ENCODE results near the gene IGFBP4. TPM values are rescaled to one million over a fixed set of nuclear protein-coding genes. Genes with fewer than 3 reads are reported as not detected.
A peak's percentile ranks its signal among the peaks of the same experiment; 100 is the strongest.

Gene IGFBP4
- 100 to 1,000 TPM in 1 of 2 donors, 10 to 100 TPM in 1; 88.7 to 315 TPM for total RNA-seq

DNA sequence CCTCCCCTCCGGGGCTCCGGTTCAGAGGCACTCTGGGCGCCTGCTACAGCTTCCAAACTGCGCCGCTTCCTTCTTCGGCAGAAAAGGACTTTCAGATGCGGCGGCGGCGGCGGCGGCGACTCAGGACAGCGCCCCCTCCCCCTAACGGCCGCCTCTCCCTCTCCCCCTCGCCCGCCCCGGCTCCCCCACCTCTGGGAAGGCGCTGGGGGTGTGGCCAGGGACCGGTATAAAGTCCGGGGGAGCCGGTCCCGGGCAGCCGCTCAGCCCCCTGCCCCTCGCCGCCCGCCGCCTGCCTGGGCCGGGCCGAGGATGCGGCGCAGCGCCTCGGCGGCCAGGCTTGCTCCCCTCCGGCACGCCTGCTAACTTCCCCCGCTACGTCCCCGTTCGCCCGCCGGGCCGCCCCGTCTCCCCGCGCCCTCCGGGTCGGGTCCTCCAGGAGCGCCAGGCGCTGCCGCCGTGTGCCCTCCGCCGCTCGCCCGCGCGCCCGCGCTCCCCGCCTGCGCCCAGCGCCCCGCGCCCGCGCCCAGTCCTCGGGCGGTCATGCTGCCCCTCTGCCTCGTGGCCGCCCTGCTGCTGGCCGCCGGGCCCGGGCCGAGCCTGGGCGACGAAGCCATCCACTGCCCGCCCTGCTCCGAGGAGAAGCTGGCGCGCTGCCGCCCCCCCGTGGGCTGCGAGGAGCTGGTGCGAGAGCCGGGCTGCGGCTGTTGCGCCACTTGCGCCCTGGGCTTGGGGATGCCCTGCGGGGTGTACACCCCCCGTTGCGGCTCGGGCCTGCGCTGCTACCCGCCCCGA lies at the start of gene IGFBP4:
IGFBP4 (plus strand) TSS at position 255 of the 792 bp plus-strand sequence; CDS start at position 541, 286 bp downstream.
- TF ChIP-seq, protein P1, sequence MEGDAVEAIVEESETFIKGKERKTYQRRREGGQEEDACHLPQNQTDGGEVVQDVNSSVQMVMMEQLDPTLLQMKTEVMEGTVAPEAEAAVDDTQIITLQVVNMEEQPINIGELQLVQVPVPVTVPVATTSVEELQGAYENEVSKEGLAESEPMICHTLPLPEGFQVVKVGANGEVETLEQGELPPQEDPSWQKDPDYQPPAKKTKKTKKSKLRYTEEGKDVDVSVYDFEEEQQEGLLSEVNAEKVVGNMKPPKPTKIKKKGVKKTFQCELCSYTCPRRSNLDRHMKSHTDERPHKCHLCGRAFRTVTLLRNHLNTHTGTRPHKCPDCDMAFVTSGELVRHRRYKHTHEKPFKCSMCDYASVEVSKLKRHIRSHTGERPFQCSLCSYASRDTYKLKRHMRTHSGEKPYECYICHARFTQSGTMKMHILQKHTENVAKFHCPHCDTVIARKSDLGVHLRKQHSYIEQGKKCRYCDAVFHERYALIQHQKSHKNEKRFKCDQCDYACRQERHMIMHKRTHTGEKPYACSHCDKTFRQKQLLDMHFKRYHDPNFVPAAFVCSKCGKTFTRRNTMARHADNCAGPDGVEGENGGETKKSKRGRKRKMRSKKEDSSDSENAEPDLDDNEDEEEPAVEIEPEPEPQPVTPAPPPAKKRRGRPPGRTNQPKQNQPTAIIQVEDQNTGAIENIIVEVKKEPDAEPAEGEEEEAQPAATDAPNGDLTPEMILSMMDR (IDR thresholded peaks at IDR 0.05): peak in 3 of 7 experiments; percentile 21 to 39 (median 29)
- peak in 2 of 3 donors; percentile 15 to 26 for TF ChIP-seq POLR2A (IDR thresholded peaks at IDR 0.05)
- ATAC-seq: peak; percentile 68
- Histone ChIP-seq H3K4me1 (peaks cover 27% of the 10 kb centered on the region), H3K4me3 (peak within 1 kb of the TSS in 1 of 2 donors; percentile 11), H3K27me3 (peaks cover 0 to 5% of the 10 kb centered on the region in 2 donors), H3K27ac (peak within 1 kb of the TSS in 3 of 4 donors; percentile 19 to 64 (median 55)), H3K9me3 (no peaks in the 10 kb centered on the region), H3K36me3 (replicated peaks in 1 of 2; ENCODE audit: insufficient read depth in 1 of 2, low read depth in 2 of 2) (no peaks in the 10 kb centered on the region)
- peak; percentile 64 to 79 (median 71) for DNase-seq
- 0 to 3% methylated on average over 1 to 56 of the region's 98 CpGs for whole genome bisulfite sequencing, 2 donors
- intact Hi-C loops (cut with DNase I): loop anchor here (10.0 kb wide), 1 partner anchor 91 kb away; no protein-coding TSS in a partner anchor

DNA sequence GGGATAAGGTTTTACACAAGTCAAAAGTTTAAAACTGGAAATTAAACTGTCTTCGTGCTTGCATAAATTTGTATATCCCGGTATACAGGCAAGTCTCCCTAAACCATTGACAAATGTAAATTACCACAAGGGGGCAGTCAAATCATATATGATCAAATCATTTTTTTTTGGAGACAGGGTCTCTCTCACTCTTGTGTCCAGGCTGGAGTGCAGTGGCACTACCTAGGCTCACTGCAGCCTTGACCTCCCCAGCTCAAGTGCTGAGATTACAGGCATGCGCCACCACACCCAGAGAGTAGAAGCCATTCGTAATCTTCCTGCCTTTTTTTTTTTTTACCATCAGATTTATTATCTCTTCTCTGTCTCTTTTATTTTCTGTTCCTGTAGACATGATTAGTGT lies 44.1 kb upstream of the IGFBP4 start:
- TF ChIP-seq, protein P1 (IDR thresholded peaks at IDR 0.05): peak in 6 of 7 experiments; percentile 46 to 66 (median 53)
- TF ChIP-seq POLR2A (IDR thresholded peaks at IDR 0.05): no peak
- 42 to 50% methylated on average over 4 of the region's 4 CpGs for WGBS, 2 donors
- ATAC-seq (peak; percentile 68), DNase-seq (no peak)
- Histone ChIP-seq H3K4me1 (no peaks in the 10 kb centered on the region), H3K9me3 (no peaks in the 10 kb centered on the region), H3K4me3 (no peak overlapping the region), H3K27me3 (no peaks in the 10 kb centered on the region), H3K36me3 (replicated peaks in 1 of 2; ENCODE audit: insufficient read depth in 1 of 2, low read depth in 2 of 2) (no peaks in the 10 kb centered on the region), H3K27ac (no peak overlapping the region)
- intact Hi-C loops (cut with DNase I): no loop called here

DNA sequence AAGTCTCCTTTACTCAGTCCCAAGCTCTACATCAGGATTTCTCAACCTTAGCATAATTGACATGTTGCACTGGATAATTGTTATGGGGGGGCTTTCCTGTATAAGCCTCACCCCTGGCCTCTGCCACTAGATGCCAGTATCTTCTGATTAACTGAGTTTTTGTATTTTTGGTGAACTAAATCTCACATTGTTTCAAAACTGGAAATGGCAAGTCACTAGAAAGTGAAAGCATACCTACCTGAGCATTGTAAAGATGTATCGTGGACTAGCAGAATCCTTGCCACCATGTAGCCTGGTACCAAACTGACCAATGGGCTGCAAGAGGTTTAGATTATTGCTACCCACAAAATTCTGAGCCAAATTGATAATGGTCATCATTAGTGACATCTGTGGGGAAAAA lies 40.6 kb upstream of the IGFBP4 start:
- H3K27ac ChIP-seq: no peak overlapping the region
- 87 to 100% methylated on average over 1 of the region's 1 CpG for WGBS, 2 donors
- ATAC-seq (no peak), DNase-seq (no peak)
- H3K9me3 ChIP-seq: no peaks in the 10 kb centered on the region
- H3K4me1 ChIP-seq: no peaks in the 10 kb centered on the region
- intact Hi-C loops (cut with DNase I): no loop called here
- no peak overlapping the region for H3K4me3 ChIP-seq
- H3K27me3 ChIP-seq: no peaks in the 10 kb centered on the region
- no peak for TF ChIP-seq POLR2A (IDR thresholded peaks at IDR 0.05)
- TF ChIP-seq, protein P1 (IDR thresholded peaks at IDR 0.05): no peak
- H3K36me3 ChIP-seq (replicated peaks in 1 of 2; ENCODE audit: insufficient read depth in 1 of 2, low read depth in 2 of 2): no peaks in the 10 kb centered on the region

DNA sequence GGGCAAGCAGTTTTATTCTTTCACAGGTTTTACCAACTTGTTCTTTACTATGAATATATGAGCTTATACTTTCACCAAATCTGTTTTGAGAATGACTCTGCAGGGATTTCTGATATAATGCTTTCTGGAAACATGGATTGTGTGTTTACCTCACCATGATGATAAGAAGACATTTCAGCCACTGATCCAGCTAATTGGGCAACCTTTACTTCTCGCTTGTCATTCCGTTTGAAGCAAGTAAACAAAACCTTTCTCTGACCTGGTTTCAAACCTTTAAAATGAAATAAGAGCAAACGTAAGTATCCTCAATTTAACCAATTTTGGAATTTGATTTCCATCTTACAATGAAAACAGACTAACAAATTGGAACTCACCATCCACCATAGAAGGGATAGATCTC lies 39.2 kb upstream of the IGFBP4 start:
- TF ChIP-seq, protein P1 (IDR thresholded peaks at IDR 0.05): no peak
- intact Hi-C loops (cut with DNase I): no loop called here
- Histone ChIP-seq H3K36me3 (replicated peaks in 1 of 2; ENCODE audit: insufficient read depth in 1 of 2, low read depth in 2 of 2) (no peaks in the 10 kb centered on the region), H3K27ac (no peak overlapping the region), H3K4me3 (no peak overlapping the region), H3K4me1 (no peaks in the 10 kb centered on the region), H3K9me3 (no peaks in the 10 kb centered on the region), H3K27me3 (no peaks in the 10 kb centered on the region)
- WGBS, 2 donors: 38% methylated on average over 3 of the region's 3 CpGs
- DNase-seq (no peak), ATAC-seq (no peak)

Data from body of pancreas (tissue), 4 donors.